Lower leg skin (tissue), 3 donors: Measurements from ENCODE around the gene DENND1B.

Experiments
- CTCF ChIP-seq, 3 donors: fragments of 450-650 bp; IDR thresholded peaks; one replicate each; pipeline ENCODE4 v1.5.1; 2016; ENCODE audit warnings: antibody characterized with exemption in 3 of 3, mild to moderate bottlenecking in 3 of 3, moderate library complexity in 2 of 3
- POLR2A ChIP-seq, 2 donors: fragments of 450-650 bp; IDR thresholded peaks; one replicate each; pipeline ENCODE4 v1.6.1; 2016 to 2017; ENCODE audit warnings: antibody characterized with exemption in 2 of 2, mild to moderate bottlenecking in 1 of 2, moderate library complexity in 1 of 2

- TF ChIP-seq CTCF (IDR thresholded peaks at IDR 0.05) (no peak), POLR2A (IDR thresholded peaks at IDR 0.05) (no peak)
Measured at GRCh38 chr1:197618061-197618460, 157.2 kb downstream of the DENND1B start.
